ENCODE results near the gene BCAP29.
"Not testable (repeated sequence)": the region's sequence is repeated elsewhere in the genome, so short reads cannot be mapped to it uniquely, and the experiment has no call there.

BCAP29 gene, protein sequence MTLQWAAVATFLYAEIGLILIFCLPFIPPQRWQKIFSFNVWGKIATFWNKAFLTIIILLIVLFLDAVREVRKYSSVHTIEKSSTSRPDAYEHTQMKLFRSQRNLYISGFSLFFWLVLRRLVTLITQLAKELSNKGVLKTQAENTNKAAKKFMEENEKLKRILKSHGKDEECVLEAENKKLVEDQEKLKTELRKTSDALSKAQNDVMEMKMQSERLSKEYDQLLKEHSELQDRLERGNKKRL

GRCh38 chr7:107579885-107580715, at the start of gene BCAP29:
BCAP29 (plus strand) TSS chr7:107580246; CDS start chr7:107580773, 527 bp downstream.
- no peak for DNase-seq (ENCODE audit: low read depth, low spot score)
- H3K27ac ChIP-seq = no peak within 1 kb of the TSS
- peak; percentile 67 for TF ChIP-seq POLR2AphosphoS5 (IDR thresholded peaks at IDR 0.05; ENCODE audit: borderline replicate concordance, low read depth, low read length)
- TF ChIP-seq EZH2 (IDR thresholded peaks at IDR 0.05) = no peak
- no peak for TF ChIP-seq FOXP2 (optimal IDR thresholded peaks at IDR 0.05; ENCODE audit: control extremely low read depth, extremely low read length, insufficient read depth)

DNA sequence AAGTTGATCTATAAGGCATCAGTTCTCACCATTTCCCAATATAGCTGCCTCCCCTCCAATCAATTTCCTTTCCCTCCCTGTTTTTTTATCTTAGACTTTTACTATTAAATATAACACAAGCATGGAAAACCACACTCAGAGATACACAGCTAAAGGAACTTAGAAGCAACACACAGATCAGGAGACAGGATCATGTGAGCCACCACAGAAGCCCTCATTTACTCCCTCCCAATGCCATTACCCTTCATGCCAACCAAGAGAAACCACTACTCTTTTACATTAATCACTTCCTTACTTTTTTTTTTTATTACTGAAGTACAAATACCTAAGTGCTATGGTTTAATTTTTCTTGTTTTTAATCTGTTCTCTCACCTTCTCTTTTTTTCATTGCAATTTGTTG, 49.3 kb upstream of the BCAP29 start:
- no peak for DNase-seq (ENCODE audit: low read depth, low spot score)
- TF ChIP-seq FOXP2 (optimal IDR thresholded peaks at IDR 0.05; ENCODE audit: control extremely low read depth, extremely low read length, insufficient read depth) = no peak
- no peak for TF ChIP-seq POLR2AphosphoS5 (IDR thresholded peaks at IDR 0.05; ENCODE audit: borderline replicate concordance, low read depth, low read length)
- no peak for TF ChIP-seq EZH2 (IDR thresholded peaks at IDR 0.05)
- Histone ChIP-seq H3K9ac (ENCODE audit: insufficient read length) (no peak overlapping the region), H3K4me3 (no peak overlapping the region), H3K9me3 (ENCODE audit: low read depth, low read length) (no peaks in the 10 kb centered on the region), H3K36me3 (ENCODE audit: insufficient read depth, low read length) (no peaks in the 10 kb centered on the region), H3K27ac (no peak overlapping the region)

More at GRCh38 chr7:107579885-107580715, at the start of gene BCAP29:
- peak within 1 kb of the TSS; percentile 89 for H3K4me3 ChIP-seq
- no peaks in the 10 kb centered on the region for H3K9me3 ChIP-seq (ENCODE audit: low read depth, low read length)
- H3K9ac ChIP-seq (ENCODE audit: insufficient read length) = peak within 1 kb of the TSS; percentile 84
- H3K36me3 ChIP-seq (ENCODE audit: insufficient read depth, low read length) = peaks cover 20% of the 10 kb centered on the region

DNA sequence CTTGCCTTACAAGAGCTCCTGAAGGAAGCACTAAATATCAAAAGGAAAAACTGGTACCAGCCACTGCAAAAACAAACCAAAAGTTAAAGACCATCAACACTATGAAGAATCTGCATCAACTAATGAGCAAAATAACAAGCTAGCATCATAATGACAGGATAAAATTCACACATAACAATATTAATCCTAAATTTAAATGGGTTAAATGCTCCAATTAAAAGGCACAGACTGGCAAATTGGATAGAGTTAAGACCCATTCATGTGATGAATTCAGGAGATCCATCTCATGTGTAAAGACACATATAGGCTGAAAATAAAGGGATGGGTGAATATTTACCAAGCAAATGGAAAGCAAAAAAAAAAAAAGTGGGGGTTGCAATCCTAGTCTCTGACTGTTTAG, 45.9 kb upstream of the BCAP29 start:
- no peaks in the 10 kb centered on the region for H3K9me3 ChIP-seq (ENCODE audit: low read depth, low read length)
- no peak overlapping the region for H3K27ac ChIP-seq
- no peak overlapping the region for H3K4me3 ChIP-seq
- H3K9ac ChIP-seq (ENCODE audit: insufficient read length) = no peak overlapping the region
- no peak for DNase-seq (ENCODE audit: low read depth, low spot score)
- no peak for TF ChIP-seq EZH2 (IDR thresholded peaks at IDR 0.05)
- TF ChIP-seq FOXP2 (optimal IDR thresholded peaks at IDR 0.05; ENCODE audit: control extremely low read depth, extremely low read length, insufficient read depth) = no peak
- no peak for TF ChIP-seq POLR2AphosphoS5 (IDR thresholded peaks at IDR 0.05; ENCODE audit: borderline replicate concordance, low read depth, low read length)
- peaks cover 11% of the 10 kb centered on the region; the same call in 1 of the 2 replicates for H3K36me3 ChIP-seq (ENCODE audit: insufficient read depth, low read length)

GRCh38 chr7:107537228-107537627, 42.8 kb upstream of the BCAP29 start:
- not testable (repeated sequence) for H3K9ac ChIP-seq (ENCODE audit: insufficient read length); DNase-seq (ENCODE audit: low read depth, low spot score); H3K9me3 ChIP-seq (ENCODE audit: low read depth, low read length); H3K4me3 ChIP-seq; H3K27ac ChIP-seq
- H3K36me3 ChIP-seq (ENCODE audit: insufficient read depth, low read length) = peaks cover 13% of the 10 kb centered on the region

GRCh38 chr7:107538001-107538400, 42.0 kb upstream of the BCAP29 start:
- no peak for DNase-seq (ENCODE audit: low read depth, low spot score)
- no peak overlapping the region for H3K9ac ChIP-seq (ENCODE audit: insufficient read length)
- H3K36me3 ChIP-seq (ENCODE audit: insufficient read depth, low read length) = peaks cover 20% of the 10 kb centered on the region
- H3K27ac ChIP-seq = no peak overlapping the region
- TF ChIP-seq FOXP2 (optimal IDR thresholded peaks at IDR 0.05; ENCODE audit: control extremely low read depth, extremely low read length, insufficient read depth) (no peak), POLR2AphosphoS5 (IDR thresholded peaks at IDR 0.05; ENCODE audit: borderline replicate concordance, low read depth, low read length) (no peak), EZH2 (IDR thresholded peaks at IDR 0.05) (no peak)
- H3K4me3 ChIP-seq = no peak overlapping the region
- no peaks in the 10 kb centered on the region for H3K9me3 ChIP-seq (ENCODE audit: low read depth, low read length)

DNA sequence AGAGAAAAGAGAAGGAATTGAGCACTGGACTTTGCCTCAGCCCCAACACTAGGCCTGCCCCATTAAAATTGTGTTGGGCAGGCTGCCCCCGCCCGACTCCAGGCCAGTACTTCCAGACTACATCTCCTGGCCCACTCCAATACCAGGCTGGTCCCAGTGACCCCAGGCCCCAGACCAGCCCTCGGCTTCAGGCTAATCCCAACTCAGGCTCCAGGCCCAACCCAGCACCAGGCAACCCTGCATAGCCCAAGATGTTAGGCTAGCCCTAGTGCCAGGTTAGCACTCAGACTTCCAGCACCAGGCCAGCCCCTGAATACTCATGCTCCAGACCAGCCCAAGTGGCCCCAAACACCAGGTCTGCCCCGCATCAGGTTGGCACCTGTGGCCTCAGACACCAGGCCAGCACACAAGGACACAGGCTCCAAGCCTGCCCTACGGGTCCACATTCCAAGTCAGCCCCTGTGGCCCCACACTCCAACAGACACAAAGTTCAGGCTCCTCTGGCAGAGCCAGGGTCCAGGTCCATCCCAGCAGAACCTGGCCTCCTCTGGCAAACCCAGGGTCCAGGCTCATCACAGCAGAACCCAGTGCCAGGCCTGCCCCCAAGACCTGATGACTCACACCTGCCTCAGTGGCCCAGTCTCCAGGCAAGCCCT, 36.6 kb upstream of the BCAP29 start:
- no peak for DNase-seq (ENCODE audit: low read depth, low spot score)
- Histone ChIP-seq H3K9me3 (ENCODE audit: low read depth, low read length) (peaks cover 5% of the 10 kb centered on the region; the same call in 1 of the 2 replicates), H3K36me3 (ENCODE audit: insufficient read depth, low read length) (peaks cover 56% of the 10 kb centered on the region), H3K4me3 (no peak overlapping the region), H3K9ac (ENCODE audit: insufficient read length) (no peak overlapping the region), H3K27ac (no peak overlapping the region)
- TF ChIP-seq FOXP2 (optimal IDR thresholded peaks at IDR 0.05; ENCODE audit: control extremely low read depth, extremely low read length, insufficient read depth) (no peak), POLR2AphosphoS5 (IDR thresholded peaks at IDR 0.05; ENCODE audit: borderline replicate concordance, low read depth, low read length) (no peak)

- Histone ChIP-seq H3K4me3 (no peak overlapping the region), H3K36me3 (ENCODE audit: insufficient read depth, low read length) (peaks cover 54% of the 10 kb centered on the region), H3K27ac (no peak overlapping the region), H3K9ac (ENCODE audit: insufficient read length) (no peak overlapping the region), H3K9me3 (ENCODE audit: low read depth, low read length) (peaks cover 5% of the 10 kb centered on the region; the same call in 1 of the 2 replicates)
- DNase-seq (ENCODE audit: low read depth, low spot score) = no peak
- no peak for TF ChIP-seq FOXP2 (optimal IDR thresholded peaks at IDR 0.05; ENCODE audit: control extremely low read depth, extremely low read length, insufficient read depth)
- TF ChIP-seq POLR2AphosphoS5 (IDR thresholded peaks at IDR 0.05; ENCODE audit: borderline replicate concordance, low read depth, low read length) = no peak
- TF ChIP-seq EZH2 (IDR thresholded peaks at IDR 0.05) = no peak
Observed at GRCh38 chr7:107544848-107545591, 35.0 kb upstream of the BCAP29 start.

DNA sequence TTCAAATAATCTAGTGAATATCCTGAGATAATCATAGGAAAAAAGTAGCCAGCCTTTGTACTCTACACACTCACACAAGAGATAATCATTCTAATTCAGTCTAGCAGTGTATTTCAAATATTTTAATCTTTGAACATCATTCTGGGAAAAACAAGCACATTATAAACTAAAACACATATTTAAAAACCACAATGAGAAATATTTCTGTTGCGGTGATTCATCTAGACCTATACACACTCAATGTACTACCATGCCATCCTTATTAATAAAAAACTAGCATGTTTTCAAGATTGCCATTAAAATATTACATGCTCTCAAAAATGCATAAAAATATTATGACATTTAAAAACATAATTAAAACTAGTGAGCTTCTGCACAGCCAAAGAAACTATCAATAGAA, 28.1 kb upstream of the BCAP29 start:
- TF ChIP-seq POLR2AphosphoS5 (IDR thresholded peaks at IDR 0.05; ENCODE audit: borderline replicate concordance, low read depth, low read length) (no peak), FOXP2 (optimal IDR thresholded peaks at IDR 0.05; ENCODE audit: control extremely low read depth, extremely low read length, insufficient read depth) (no peak), EZH2 (IDR thresholded peaks at IDR 0.05) (no peak)
- Histone ChIP-seq H3K9ac (ENCODE audit: insufficient read length) (no peak overlapping the region), H3K9me3 (ENCODE audit: low read depth, low read length) (no peaks in the 10 kb centered on the region), H3K36me3 (ENCODE audit: insufficient read depth, low read length) (peaks cover 43% of the 10 kb centered on the region), H3K4me3 (no peak overlapping the region), H3K27ac (no peak overlapping the region)
- DNase-seq (ENCODE audit: low read depth, low spot score) = no peak

Measured in SK-N-MC (cell line).